HL-60 (cell line): Measurements from ENCODE around the gene TTC21A.
A peak's percentile ranks its signal among the peaks of the same experiment; 100 is the strongest.

Experiments
- DNase-seq, 2 experiments: peaks; one replicate each; pipeline ENCODE4 v3.0.0-alpha.2; 2010 to 2020; ENCODE audit warnings: low read depth in 1 of 2, low spot score in 1 of 2
- H3K27ac ChIP-seq: fragments of 250-450 bp; sonication (Bioruptor Pico); replicated peaks from 2 replicates; pipeline ENCODE4 v1.5.1; 2020; ENCODE audit warnings: mild to moderate bottlenecking, moderate library complexity
- H3K27me3 ChIP-seq: fragments of 250-450 bp; sonication (Bioruptor Pico); 2 replicates; pipeline ENCODE4 v1.5.1; 2021; ENCODE audit warnings: mild to moderate bottlenecking, moderate library complexity; ENCODE audit not compliant: insufficient read depth, poor library complexity, severe bottlenecking
- H3K4me3 ChIP-seq: replicated peaks from 2 replicates; pipeline ENCODE4 v1.5.1; 2011; ENCODE audit warnings: mild to moderate bottlenecking, control low read depth, low read length; ENCODE audit not compliant: insufficient read depth
- CTCF ChIP-seq: IDR thresholded peaks from one replicate; pipeline ENCODE4 v1.5.1; 2011; ENCODE audit warnings: low read length, control low read depth, inconsistent platforms; ENCODE audit not compliant: insufficient read depth
- GABPA ChIP-seq: IDR thresholded peaks from 2 replicates; pipeline ENCODE4 v1.6.1; 2012; ENCODE audit warnings: low read depth
- POLR2AphosphoS5 ChIP-seq: IDR thresholded peaks from 2 replicates; pipeline ENCODE4 v1.6.1; 2012; ENCODE audit warnings: low read depth
- REST ChIP-seq: IDR thresholded peaks from 2 replicates; pipeline ENCODE4 v1.6.1; 2012; ENCODE audit warnings: low read depth; ENCODE audit not compliant: insufficient replicate concordance
- SPI1 ChIP-seq: IDR thresholded peaks from 2 replicates; pipeline ENCODE4 v1.6.1; 2012; ENCODE audit warnings: low read depth, mild to moderate bottlenecking, borderline replicate concordance

TTC21A gene

GRCh38 chr3:39144748-39145380 is 37.4 kb downstream of the TTC21A start:
- Histone ChIP-seq H3K27ac (no peak overlapping the region), H3K4me3 (no peak overlapping the region), H3K27me3 (no peaks in the 10 kb centered on the region)
- TF ChIP-seq GABPA (no peak), CTCF (no peak), SPI1 (no peak), POLR2AphosphoS5 (no peak), REST (no peak)
- no peak for DNase-seq

GRCh38 chr3:39146083-39146501 is 38.6 kb downstream of the TTC21A start:
- Histone ChIP-seq H3K27me3 (no peaks in the 10 kb centered on the region), H3K4me3 (no peak overlapping the region), H3K27ac (no peak overlapping the region)
- no peak for DNase-seq
- TF ChIP-seq POLR2AphosphoS5 (no peak), REST (no peak), SPI1 (no peak), GABPA (no peak), CTCF (no peak)

- peak overlapping the region; percentile 88 for H3K27ac ChIP-seq
- H3K4me3 ChIP-seq: peak overlapping the region; percentile 15; the same call in 1 of the 2 replicates
- H3K27me3 ChIP-seq: no peaks in the 10 kb centered on the region
- peak; percentile 84 for TF ChIP-seq POLR2AphosphoS5
- peak; percentile 48; the same call in 1 of the 2 replicates for TF ChIP-seq GABPA
- TF ChIP-seq CTCF: no peak
- no peak for TF ChIP-seq SPI1
- TF ChIP-seq REST: no peak
- DNase-seq: peak; percentile 87 to 89
Measured at GRCh38 chr3:39146611-39147591, 39.4 kb downstream of the TTC21A start.
